Neural cell (in vitro differentiated cells): Measurements from ENCODE around the gene DPP7. TPM values are rescaled to one million over a fixed set of nuclear protein-coding genes. Genes with fewer than 3 reads are reported as not detected.

Experiments
- H2AFZ ChIP-seq: fragments of 200-600, 300-800 bp; sonication (generic), shearing (Covaris generic); 2 replicates; pipeline ENCODE4 v1.6.0; 2014; ENCODE audit warnings: low read depth, mild to moderate bottlenecking, antibody characterized with exemption, low read length, moderate library complexity
- H3F3A ChIP-seq: fragments of 200-600 bp; shearing (Covaris generic); 2 replicates; pipeline ENCODE4 v1.6.1; 2016; ENCODE audit warnings: mild to moderate bottlenecking, moderate library complexity, mixed read lengths, antibody characterized with exemption, low read length; ENCODE audit not compliant: insufficient read depth, poor library complexity, severe bottlenecking
- H3K27ac ChIP-seq: fragments of 200-600, 300-800 bp; sonication (generic), shearing (Covaris generic); 2 replicates; pipeline ENCODE4 v1.5.1; 2014; ENCODE audit warnings: mild to moderate bottlenecking, low read length, moderate library complexity
- H3K27me3 ChIP-seq: fragments of 300-800, 200-600 bp; sonication (generic), shearing (Covaris generic); 2 replicates; pipeline ENCODE4 v1.6.0; 2014; ENCODE audit warnings: mild to moderate bottlenecking, low read depth, low read length, moderate library complexity; ENCODE audit not compliant: insufficient read depth
- H3K36me3 ChIP-seq: fragments of 300-800, 200-600 bp; sonication (generic), shearing (Covaris generic); 2 replicates; pipeline ENCODE4 v1.5.1; 2014; ENCODE audit warnings: mild to moderate bottlenecking, antibody characterized with exemption, low read length, moderate library complexity; ENCODE audit not compliant: insufficient read depth
- H3K4me2 ChIP-seq: fragments of 300-800, 200-600 bp; sonication (generic), shearing (Covaris generic); 2 replicates; pipeline ENCODE4 v1.6.0; 2014; ENCODE audit warnings: mild to moderate bottlenecking, low read length
- H3K4me3 ChIP-seq: fragments of 300-800, 200-600 bp; sonication (generic), shearing (Covaris generic); 2 replicates; pipeline ENCODE4 v1.5.1; 2014; ENCODE audit warnings: mild to moderate bottlenecking, low read length, moderate library complexity
- H3K79me2 ChIP-seq: fragments of 200-600 bp; shearing (Covaris generic); replicated peaks from 2 replicates; pipeline ENCODE4 v1.6.0; 2014; ENCODE audit warnings: mild to moderate bottlenecking, low read length, moderate library complexity; ENCODE audit not compliant: insufficient read depth
- H3K9ac ChIP-seq: fragments of 300-800, 200-600 bp; sonication (generic), shearing (Covaris generic); 2 replicates; pipeline ENCODE4 v1.6.1; 2016; ENCODE audit warnings: mild to moderate bottlenecking, low read length, mixed read lengths
- H3K9me2 ChIP-seq: fragments of 200-600 bp; shearing (Covaris generic); 2 replicates; pipeline ENCODE4 v1.6.1; 2016; ENCODE audit warnings: mild to moderate bottlenecking, low read length, mixed read lengths; ENCODE audit not compliant: insufficient read depth
- H3K9me3 ChIP-seq: fragments of 200-600, 300-800 bp; sonication (generic), shearing (Covaris generic); 2 replicates; pipeline ENCODE4 v1.6.1; 2016; ENCODE audit warnings: mild to moderate bottlenecking, mixed run types, low read length, moderate library complexity, mixed read lengths
- H4K20me1 ChIP-seq: fragments of 200-600 bp; shearing (Covaris generic); 2 replicates; pipeline ENCODE4 v1.6.1; 2016; ENCODE audit warnings: mild to moderate bottlenecking, mixed run types; ENCODE audit not compliant: insufficient read depth
- EP300 ChIP-seq: fragments of 450-650 bp; conservative IDR thresholded peaks from 2 replicates; pipeline ENCODE4 v1.6.1; 2014; ENCODE audit warnings: antibody characterized with exemption, mild to moderate bottlenecking, moderate library complexity; ENCODE audit not compliant: poor library complexity, severe bottlenecking
- EZH2 ChIP-seq: fragments of 200-600, 300-800 bp; shearing (Covaris generic), sonication (generic); IDR thresholded peaks from 2 replicates; pipeline ENCODE4 v1.6.1; 2014; ENCODE audit warnings: antibody characterized with exemption, low read length, borderline replicate concordance, mild to moderate bottlenecking; ENCODE audit not compliant: insufficient read depth, poor library complexity, severe bottlenecking
- MXI1 ChIP-seq: fragments of 450-650 bp; conservative IDR thresholded peaks from 2 replicates; pipeline ENCODE4 v1.6.1; 2014; ENCODE audit warnings: antibody characterized with exemption, mild to moderate bottlenecking; ENCODE audit not compliant: poor library complexity, severe bottlenecking
- POLR2AphosphoS5 ChIP-seq: IDR thresholded peaks from 2 replicates; pipeline ENCODE4 v1.6.1; 2012
- RAD21 ChIP-seq: fragments of 450-650 bp; conservative IDR thresholded peaks from 2 replicates; pipeline ENCODE4 v1.6.1; 2014; ENCODE audit warnings: antibody characterized with exemption, mild to moderate bottlenecking, moderate library complexity
- SMC3 ChIP-seq: fragments of 450-650 bp; conservative IDR thresholded peaks from 2 replicates; pipeline ENCODE4 v1.6.1; 2014; ENCODE audit warnings: antibody characterized with exemption, mild to moderate bottlenecking, moderate library complexity; ENCODE audit not compliant: poor library complexity
- TAF1 ChIP-seq: IDR thresholded peaks from 2 replicates; pipeline ENCODE4 v1.6.1; 2012; ENCODE audit warnings: low read depth
- polyA plus RNA-seq: library from polyadenylated mRNA; depleted of rRNA; stranded (reverse); fragments of >200 nt; gene quantifications from 2 replicates; pipeline ENCODE4 v1.2.3, GENCODE V29; 2014
- TF ChIP-seq, protein P1 (sequence below): IDR thresholded peaks from 2 replicates; pipeline ENCODE4 v1.6.1; 2012; ENCODE audit warnings: borderline replicate concordance
- TF ChIP-seq, protein P2 (sequence below): fragments of 450-650 bp; IDR thresholded peaks from 2 replicates; pipeline ENCODE4 v1.5.1; 2014; ENCODE audit warnings: antibody characterized with exemption, mild to moderate bottlenecking, moderate library complexity; ENCODE audit not compliant: poor library complexity, severe bottlenecking

DPP7 gene
- polyA plus RNA-seq, 1 donor from 2014 or later = 23.3 TPM

DNA sequence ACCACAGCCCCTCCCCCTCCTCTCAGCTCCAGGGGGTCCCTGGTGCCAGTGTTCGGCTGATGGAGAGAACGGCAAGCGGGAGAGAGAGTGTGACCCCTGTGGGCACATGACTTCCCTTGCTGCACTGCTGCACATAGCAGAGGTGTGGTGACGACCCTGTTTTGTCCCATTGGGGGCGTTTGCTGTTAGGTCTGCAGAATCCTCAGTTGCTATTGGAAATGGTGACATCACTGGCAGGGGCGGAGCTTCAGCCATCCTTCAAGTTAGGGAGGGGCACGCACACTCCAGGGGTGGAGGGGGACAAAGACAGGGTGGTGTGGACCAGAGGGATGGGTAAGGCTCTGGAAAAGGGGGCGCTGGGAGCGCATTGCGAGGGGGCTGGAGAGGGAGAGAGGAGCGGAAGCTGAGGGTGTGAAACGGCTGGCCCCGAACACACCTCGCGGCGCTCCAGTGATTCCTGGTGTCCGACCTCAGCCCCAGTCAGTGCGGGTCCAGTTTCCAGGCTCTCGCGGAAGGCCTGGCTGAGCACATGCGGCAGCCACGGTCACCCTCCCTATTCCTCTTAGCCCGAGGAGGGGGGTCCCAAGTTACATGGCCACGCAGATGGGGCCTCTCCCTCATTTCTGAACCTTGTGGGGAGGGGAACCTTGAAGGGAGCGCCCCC is 23.7 kb upstream of the DPP7 start (continued):
- TF ChIP-seq, protein P1, sequence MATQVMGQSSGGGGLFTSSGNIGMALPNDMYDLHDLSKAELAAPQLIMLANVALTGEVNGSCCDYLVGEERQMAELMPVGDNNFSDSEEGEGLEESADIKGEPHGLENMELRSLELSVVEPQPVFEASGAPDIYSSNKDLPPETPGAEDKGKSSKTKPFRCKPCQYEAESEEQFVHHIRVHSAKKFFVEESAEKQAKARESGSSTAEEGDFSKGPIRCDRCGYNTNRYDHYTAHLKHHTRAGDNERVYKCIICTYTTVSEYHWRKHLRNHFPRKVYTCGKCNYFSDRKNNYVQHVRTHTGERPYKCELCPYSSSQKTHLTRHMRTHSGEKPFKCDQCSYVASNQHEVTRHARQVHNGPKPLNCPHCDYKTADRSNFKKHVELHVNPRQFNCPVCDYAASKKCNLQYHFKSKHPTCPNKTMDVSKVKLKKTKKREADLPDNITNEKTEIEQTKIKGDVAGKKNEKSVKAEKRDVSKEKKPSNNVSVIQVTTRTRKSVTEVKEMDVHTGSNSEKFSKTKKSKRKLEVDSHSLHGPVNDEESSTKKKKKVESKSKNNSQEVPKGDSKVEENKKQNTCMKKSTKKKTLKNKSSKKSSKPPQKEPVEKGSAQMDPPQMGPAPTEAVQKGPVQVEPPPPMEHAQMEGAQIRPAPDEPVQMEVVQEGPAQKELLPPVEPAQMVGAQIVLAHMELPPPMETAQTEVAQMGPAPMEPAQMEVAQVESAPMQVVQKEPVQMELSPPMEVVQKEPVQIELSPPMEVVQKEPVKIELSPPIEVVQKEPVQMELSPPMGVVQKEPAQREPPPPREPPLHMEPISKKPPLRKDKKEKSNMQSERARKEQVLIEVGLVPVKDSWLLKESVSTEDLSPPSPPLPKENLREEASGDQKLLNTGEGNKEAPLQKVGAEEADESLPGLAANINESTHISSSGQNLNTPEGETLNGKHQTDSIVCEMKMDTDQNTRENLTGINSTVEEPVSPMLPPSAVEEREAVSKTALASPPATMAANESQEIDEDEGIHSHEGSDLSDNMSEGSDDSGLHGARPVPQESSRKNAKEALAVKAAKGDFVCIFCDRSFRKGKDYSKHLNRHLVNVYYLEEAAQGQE = peak; percentile 38

DNA sequence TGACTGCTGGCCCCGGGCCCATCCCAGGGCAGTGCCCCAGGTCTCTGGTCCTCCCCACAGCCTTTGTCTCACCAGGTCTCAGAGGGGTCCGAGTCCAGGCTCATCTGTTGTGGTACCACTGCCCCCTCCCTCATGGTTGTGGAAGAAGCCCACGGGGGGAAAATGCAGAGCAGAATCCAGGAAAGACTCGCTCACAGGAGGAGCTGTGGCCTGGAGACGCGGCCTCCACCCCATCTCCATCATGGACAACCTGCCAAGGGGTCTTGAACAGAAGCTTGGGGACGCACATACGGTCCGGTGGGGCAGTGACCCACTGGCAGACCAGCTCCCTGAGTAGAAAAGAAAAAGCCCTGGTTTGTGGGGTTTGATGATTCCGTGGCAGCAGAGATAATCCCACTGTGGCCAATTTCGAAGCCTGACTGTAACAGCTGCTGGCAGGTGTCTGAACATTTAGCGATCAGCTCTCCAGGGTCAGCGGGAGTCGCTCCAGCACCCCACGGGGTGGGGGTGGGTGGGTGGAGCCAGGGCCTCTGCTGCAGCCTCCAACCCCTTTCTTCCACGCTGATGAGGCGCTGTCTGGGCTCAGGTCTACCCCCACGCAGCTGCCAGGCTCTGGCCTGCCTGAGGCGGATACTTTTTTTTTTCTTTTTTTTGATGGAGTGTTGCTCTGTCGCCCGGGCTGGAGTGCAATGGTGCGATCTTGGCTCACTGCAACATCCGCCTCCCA is 22.5 kb upstream of the DPP7 start:
- TF ChIP-seq EP300 (no peak), MXI1 (no peak), RAD21 (no peak), EZH2 (no peak), POLR2AphosphoS5 (no peak), TAF1 (no peak), SMC3 (no peak)
- TF ChIP-seq, protein P2, sequence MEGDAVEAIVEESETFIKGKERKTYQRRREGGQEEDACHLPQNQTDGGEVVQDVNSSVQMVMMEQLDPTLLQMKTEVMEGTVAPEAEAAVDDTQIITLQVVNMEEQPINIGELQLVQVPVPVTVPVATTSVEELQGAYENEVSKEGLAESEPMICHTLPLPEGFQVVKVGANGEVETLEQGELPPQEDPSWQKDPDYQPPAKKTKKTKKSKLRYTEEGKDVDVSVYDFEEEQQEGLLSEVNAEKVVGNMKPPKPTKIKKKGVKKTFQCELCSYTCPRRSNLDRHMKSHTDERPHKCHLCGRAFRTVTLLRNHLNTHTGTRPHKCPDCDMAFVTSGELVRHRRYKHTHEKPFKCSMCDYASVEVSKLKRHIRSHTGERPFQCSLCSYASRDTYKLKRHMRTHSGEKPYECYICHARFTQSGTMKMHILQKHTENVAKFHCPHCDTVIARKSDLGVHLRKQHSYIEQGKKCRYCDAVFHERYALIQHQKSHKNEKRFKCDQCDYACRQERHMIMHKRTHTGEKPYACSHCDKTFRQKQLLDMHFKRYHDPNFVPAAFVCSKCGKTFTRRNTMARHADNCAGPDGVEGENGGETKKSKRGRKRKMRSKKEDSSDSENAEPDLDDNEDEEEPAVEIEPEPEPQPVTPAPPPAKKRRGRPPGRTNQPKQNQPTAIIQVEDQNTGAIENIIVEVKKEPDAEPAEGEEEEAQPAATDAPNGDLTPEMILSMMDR = no peak
- TF ChIP-seq, protein P1 = no peak
- no peak overlapping the region for H3K27ac ChIP-seq
- peaks cover 67% of the 10 kb centered on the region for H3K27me3 ChIP-seq
- H3K4me3 ChIP-seq = no peak overlapping the region
- H3F3A ChIP-seq = no peaks in the 10 kb centered on the region
- H3K79me2 ChIP-seq = no peaks in the 10 kb centered on the region
- H2AFZ ChIP-seq = no peak overlapping the region
- H4K20me1 ChIP-seq = no peaks in the 10 kb centered on the region
- no peak overlapping the region for H3K4me2 ChIP-seq
- no peaks in the 10 kb centered on the region for H3K36me3 ChIP-seq
- H3K9me2 ChIP-seq = no peaks in the 10 kb centered on the region
- no peaks in the 10 kb centered on the region for H3K9me3 ChIP-seq
- H3K9ac ChIP-seq = no peak overlapping the region
